ENCODE measurements around the gene ATP4A. TPM values are rescaled to one million over a fixed set of nuclear protein-coding genes. Genes with fewer than 3 reads are reported as not detected.

The ATP4A gene
- total and polyA plus RNA-seq, 9 of the 15 experiments (the other 6 are each of a cell fraction or from before 2014, with no cell fraction given) = 0.15 TPM; not detected in 8

DNA sequence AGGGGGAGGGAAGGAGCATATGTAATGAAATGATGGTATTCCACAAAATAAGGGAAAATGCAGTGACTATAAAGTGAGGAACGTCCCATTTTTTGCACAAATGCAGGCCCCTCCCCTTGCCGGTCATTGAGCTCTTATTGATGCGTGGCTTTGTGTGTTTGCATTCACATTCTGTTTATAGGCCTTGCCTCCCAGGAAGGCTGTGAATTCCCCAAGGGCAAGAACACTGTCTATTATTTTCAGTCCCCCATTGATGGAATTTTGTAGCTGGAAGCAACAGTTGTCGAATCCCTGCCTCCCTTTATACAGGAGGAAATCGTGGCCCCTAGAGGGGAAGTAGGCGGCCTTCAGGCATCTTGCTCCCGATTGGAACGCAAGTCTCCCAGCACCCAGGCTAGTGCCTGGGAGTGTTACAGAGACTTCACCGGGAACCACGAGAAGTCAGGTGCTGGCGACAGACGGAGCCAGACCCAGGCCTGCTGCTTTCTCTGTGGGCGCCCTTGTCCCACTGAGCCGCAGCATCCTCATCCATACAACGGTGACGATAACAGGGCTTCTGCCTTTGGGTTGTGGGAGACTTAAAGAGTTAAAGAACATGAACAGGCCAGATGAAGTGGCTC, 42.2 kb downstream of the ATP4A start:
- intact Hi-C loops (cut with micrococcal nuclease) = no loop called here
- TF ChIP-seq, protein P1, sequence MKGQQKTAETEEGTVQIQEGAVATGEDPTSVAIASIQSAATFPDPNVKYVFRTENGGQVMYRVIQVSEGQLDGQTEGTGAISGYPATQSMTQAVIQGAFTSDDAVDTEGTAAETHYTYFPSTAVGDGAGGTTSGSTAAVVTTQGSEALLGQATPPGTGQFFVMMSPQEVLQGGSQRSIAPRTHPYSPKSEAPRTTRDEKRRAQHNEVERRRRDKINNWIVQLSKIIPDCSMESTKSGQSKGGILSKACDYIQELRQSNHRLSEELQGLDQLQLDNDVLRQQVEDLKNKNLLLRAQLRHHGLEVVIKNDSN (CRISPR knock-in tag; IDR thresholded peaks at IDR 0.05) = no peak
- no peak for TF ChIP-seq PHTF2 (CRISPR knock-in tag; IDR thresholded peaks at IDR 0.05)
- ATAC-seq (no peak), FAIRE-seq (no peak), DNase-seq (ENCODE audit: extremely low read depth in 1 of 4, low spot score in 3 of 4) (no peak)
- BruUV-seq (replicated peaks) = no TSS peak
- in situ Hi-C loops (cut with MboI) = no loop called here
- peaks cover 4% of the 10 kb centered on the region; the same call in 1 of the 2 replicates for H4K20me1 ChIP-seq (replicated peaks; ENCODE audit: control insufficient read depth, insufficient read depth, low read length)
- 8% methylated on average over 16 of the region's 16 CpGs for WGBS (ENCODE audit: insufficient coverage, low coverage, missing lambda C conversion rate)
- ChIA-PET POLR2A (no interaction called here), CTCF (ENCODE audit: low intra/inter-chr PET ratio) (no interaction called here)
- no peak overlapping the region for H3K4me2 ChIP-seq (ENCODE audit: insufficient read depth, low read length)
- H3K27ac ChIP-seq (ENCODE audit: extremely low read depth, low read depth, low read length) = no peak overlapping the region
- no peak overlapping the region for H3K4me3 ChIP-seq
- H3K9ac ChIP-seq (ENCODE audit: insufficient read depth in 1 of 2, low read depth in 2 of 2, low read length in 2 of 2) = no peak overlapping the region
- no peaks in the 10 kb centered on the region for H3K9me1 ChIP-seq (ENCODE audit: control insufficient read depth, insufficient read depth, low read length)
- peaks cover 30 to 69% of the 10 kb centered on the region in 2 experiments for H3K27me3 ChIP-seq (ENCODE audit: control insufficient read depth in 2 of 2, insufficient read depth in 2 of 2, low read length in 2 of 2)
- H3K36me3 ChIP-seq (ENCODE audit: control insufficient read depth, insufficient read depth, low read length) = no peaks in the 10 kb centered on the region
- no peak overlapping the region for H2AFZ ChIP-seq (ENCODE audit: low read depth, low read length)
- no peaks in the 10 kb centered on the region for H3K4me1 ChIP-seq (replicated peaks in 1 of 2; ENCODE audit: control insufficient read depth in 2 of 2, insufficient read depth in 2 of 2, low read length in 2 of 2)
- H3K9me3 ChIP-seq (replicated peaks; ENCODE audit: control insufficient read depth, insufficient read depth, low read depth, low read length) = no peaks in the 10 kb centered on the region
- H3K79me2 ChIP-seq (ENCODE audit: control insufficient read depth, insufficient read depth, low read length) = no peaks in the 10 kb centered on the region

- Histone ChIP-seq H4K20me1 (replicated peaks; ENCODE audit: control insufficient read depth, insufficient read depth, low read length) (peaks cover 4% of the 10 kb centered on the region; the same call in 1 of the 2 replicates), H3K4me2 (ENCODE audit: insufficient read depth, low read length) (no peak overlapping the region), H3K36me3 (ENCODE audit: control insufficient read depth, insufficient read depth, low read length) (no peaks in the 10 kb centered on the region), H3K79me2 (ENCODE audit: control insufficient read depth, insufficient read depth, low read length) (no peaks in the 10 kb centered on the region), H3K27me3 (ENCODE audit: control insufficient read depth in 2 of 2, insufficient read depth in 2 of 2, low read length in 2 of 2) (peaks cover 19 to 59% of the 10 kb centered on the region in 2 experiments; a peak in 4 of 5 replicates), H2AFZ (ENCODE audit: low read depth, low read length) (no peak overlapping the region), H3K9me1 (ENCODE audit: control insufficient read depth, insufficient read depth, low read length) (no peaks in the 10 kb centered on the region), H3K4me1 (replicated peaks in 1 of 2; ENCODE audit: control insufficient read depth in 2 of 2, insufficient read depth in 2 of 2, low read length in 2 of 2) (peaks cover 0 to 4% of the 10 kb centered on the region in 2 experiments; a peak in 3 of 5 replicates), H3K27ac (ENCODE audit: extremely low read depth, low read depth, low read length) (no peak overlapping the region), H3K9me3 (replicated peaks; ENCODE audit: control insufficient read depth, insufficient read depth, low read depth, low read length) (no peaks in the 10 kb centered on the region), H3K4me3 (no peak overlapping the region), H3K9ac (ENCODE audit: insufficient read depth in 1 of 2, low read depth in 2 of 2, low read length in 2 of 2) (no peak overlapping the region)
- 8% methylated on average over 7 of the region's 7 CpGs for WGBS (ENCODE audit: insufficient coverage, low coverage, missing lambda C conversion rate)
- POLR2A ChIA-PET = interaction anchor here (1.0 to 1.3 kb wide), 2 partner anchors 9 kb away, joined by 3 to 5 read pairs; no protein-coding TSS in a partner anchor
- CTCF ChIA-PET (ENCODE audit: low intra/inter-chr PET ratio) = no interaction called here
- intact Hi-C loops (cut with micrococcal nuclease) (no loop called here), in situ Hi-C loops (cut with MboI) (no loop called here)
- no peak; the same call in 2 of the 3 replicates for ATAC-seq
- no TSS peak for BruUV-seq (replicated peaks)
- DNase-seq (ENCODE audit: extremely low read depth in 1 of 4, low spot score in 3 of 4) = no peak
- FAIRE-seq = no peak
- TF ChIP-seq SMARCB1 (IDR thresholded peaks at IDR 0.05; ENCODE audit: insufficient read length, low read depth) (no peak), FOXJ2 (tag; IDR thresholded peaks at IDR 0.05) (no peak), SRSF7 (optimal IDR thresholded peaks at IDR 0.05; ENCODE audit: low read depth, low read length) (no peak), TARDBP (IDR thresholded peaks at IDR 0.05) (no peak), ZNF41 (CRISPR knock-in tag; conservative IDR thresholded peaks at IDR 0.05) (no peak), ZNF518B (CRISPR knock-in tag; IDR thresholded peaks at IDR 0.05) (no peak), TSC22D4 (tag; IDR thresholded peaks at IDR 0.05) (no peak), ZNF124 (CRISPR knock-in tag; IDR thresholded peaks at IDR 0.05) (no peak), KDM1A (IDR thresholded peaks at IDR 0.05) (no peak), CC2D1A (IDR thresholded peaks at IDR 0.05) (no peak)
Observed at GRCh38 chr19:35519291-35519690, 44.2 kb downstream of the ATP4A start.

Data from K562 (cell line).